GM21825 (cell line): ENCODE data around the gene CXCL16.
A peak's percentile ranks its signal among the peaks of the same experiment; 100 is the strongest.
"Not testable (repeated sequence)": the region's sequence is repeated elsewhere in the genome, so short reads cannot be mapped to it uniquely, and the experiment has no call there.

Experiments used
- ATAC-seq: cut with Tn5 transposase; IDR thresholded peaks from one replicate; pipeline ENCODE4 v1.9.1; 2021; ENCODE audit warnings: mild to moderate bottlenecking, moderate library complexity; ENCODE audit not compliant: unreplicated experiment

Gene CXCL16

GRCh38 chr17:4722678-4723240, 17.0 kb downstream of the CXCL16 start:
- no peak for ATAC-seq

DNA sequence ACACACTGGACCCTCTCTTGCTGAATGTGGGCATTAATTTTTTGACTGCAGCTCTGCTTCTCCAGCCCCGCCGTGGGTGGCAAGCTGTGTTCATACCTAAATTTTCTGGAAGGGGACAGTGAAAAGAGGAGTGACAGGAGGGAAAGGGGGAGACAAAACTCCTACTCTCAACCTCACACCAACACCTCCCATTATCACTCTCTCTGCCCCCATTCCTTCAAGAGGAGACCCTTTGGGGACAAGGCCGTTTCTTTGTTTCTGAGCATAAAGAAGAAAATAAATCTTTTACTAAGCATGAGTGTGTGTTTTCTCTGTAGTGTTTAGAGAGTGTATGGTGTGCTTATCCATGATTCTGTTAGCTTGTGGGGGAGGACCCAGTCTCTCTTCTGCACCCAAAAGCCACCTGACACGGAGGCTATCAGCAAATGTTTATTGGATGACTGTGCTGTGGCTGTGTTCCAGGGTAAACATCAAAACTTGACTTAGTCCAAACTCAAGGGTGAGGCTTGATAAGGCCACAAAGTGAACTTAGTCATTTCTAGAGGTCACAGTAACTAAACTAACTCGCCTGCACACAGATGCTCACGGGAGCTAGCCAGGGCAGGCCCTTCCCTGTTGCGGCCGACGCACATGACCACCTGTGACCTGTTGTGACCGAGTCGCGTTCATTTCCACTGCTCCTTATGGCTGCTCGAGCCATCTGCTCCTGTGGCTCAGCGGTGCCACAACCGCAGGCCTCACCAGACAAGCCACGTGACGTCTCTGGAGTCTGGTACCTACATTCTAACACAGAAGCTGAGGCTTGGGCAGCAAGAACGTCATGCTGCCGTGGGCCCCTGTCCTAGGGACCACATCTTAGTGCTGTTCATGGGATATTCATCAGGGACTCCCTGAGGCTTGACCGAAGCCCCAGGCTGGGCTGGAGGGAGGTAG, 18.3 kb downstream of the CXCL16 start:
- ATAC-seq, result no peak

DNA sequence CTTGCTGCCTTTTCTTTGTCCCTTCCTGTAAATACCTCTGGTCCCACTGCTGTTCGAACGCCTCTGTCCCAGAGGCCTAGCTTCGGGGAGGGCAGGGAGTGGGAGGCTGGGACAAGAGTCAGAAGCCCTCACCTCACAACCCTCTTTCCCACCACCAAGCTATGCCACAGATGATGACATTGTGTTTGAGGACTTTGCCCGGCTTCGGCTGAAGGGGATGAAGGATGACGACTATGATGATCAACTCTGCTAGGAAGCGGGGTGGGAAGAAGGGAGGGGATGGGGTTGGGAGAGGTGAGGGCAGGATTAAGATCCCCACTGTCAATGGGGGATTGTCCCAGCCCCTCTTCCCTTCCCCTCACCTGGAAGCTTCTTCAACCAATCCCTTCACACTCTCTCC, 18.9 kb downstream of the CXCL16 start:
- ATAC-seq, result no peak

- ATAC-seq, result no peak
Observed at GRCh38 chr17:4719684-4720221, 20.0 kb downstream of the CXCL16 start.

DNA sequence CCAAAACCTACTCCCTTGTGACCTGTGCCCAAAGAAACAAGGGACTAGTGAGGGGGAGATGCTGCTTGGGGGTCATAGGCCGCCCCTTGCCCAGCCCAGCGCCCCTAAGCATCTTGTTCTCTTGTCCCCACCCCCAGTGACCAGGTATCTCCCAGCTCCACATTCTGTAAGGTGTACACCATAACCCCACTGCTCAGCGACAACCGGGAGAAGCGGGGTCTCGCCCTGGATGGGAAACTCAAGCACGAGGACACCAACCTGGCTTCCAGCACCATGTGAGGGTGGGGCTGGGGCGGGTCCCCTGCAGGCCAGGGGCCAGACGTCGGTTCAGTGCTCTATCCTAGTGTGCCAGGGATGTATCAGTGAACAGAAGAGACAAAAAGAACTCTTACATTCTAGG, 20.6 kb downstream of the CXCL16 start:
- no peak for ATAC-seq

- ATAC-seq, result no peak
Observed at GRCh38 chr17:4718276-4718675, 21.5 kb downstream of the CXCL16 start.

DNA sequence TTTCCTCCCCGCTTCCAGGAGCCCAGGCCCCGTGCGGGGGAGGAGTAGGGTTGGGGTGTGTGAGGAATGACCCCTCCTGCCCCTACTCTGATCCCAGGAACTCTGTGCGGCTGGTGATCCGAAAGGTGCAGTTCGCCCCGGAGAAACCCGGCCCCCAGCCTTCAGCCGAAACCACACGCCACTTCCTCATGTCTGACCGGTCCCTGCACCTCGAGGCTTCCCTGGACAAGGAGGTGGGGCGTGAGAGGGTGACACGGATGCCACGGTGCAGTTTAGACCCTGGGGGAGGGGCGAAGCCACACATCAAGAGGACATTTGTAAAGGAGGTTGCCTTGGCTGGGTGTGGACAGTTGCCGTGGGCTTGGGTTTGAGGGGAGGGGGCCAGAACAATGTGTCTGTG, 21.9 kb downstream of the CXCL16 start:
- no peak for ATAC-seq

DNA sequence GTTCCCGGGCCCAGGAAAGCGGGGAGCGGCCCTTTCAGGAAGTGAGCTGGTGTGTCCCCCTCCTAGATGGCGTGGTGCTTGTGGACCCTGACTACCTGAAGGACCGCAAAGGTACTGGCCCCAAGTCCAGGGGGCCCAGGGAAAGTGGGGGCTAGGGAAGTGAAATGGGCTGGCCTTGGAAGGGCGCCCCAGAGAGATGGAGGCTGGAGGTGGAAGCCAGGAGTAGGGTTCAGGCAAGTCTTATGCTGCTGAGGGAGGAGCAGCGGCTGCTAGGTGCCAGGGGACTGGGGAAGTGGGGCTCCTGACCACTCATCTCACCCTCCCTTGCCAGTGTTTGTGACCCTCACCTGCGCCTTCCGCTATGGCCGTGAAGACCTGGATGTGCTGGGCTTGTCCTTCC, 23.6 kb downstream of the CXCL16 start:
- ATAC-seq, result no peak

DNA sequence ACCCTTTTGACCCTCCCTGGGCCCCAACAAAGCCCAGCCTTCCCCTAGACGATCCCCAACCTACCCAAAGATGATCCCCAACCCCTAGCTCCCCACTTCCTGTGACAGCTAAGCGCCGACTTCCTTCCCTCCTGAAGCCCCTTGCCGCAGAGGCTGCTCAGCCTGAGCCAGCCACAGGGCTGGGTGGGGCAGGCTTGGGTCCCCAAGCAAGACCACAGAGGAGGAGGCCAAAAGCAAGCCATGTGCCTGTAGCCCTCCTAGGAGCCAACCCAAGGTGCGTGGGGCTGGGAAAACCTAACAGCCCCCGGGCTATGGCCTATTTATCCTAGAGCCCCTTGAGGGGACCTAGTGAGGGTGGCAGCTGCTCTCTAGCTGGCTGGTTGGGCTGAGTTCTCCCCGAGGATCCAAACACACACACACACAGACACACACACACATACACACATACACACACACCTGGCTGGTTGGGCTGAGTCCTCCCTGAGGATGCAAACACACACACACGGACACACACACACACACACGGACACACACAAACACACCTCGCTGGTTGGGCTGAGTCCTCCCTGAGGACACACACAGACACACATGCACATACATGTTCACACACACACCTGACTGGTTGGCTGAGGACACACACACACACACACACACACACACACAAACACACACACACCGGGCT, 24.5 kb downstream of the CXCL16 start:
- ATAC-seq, result no peak

DNA sequence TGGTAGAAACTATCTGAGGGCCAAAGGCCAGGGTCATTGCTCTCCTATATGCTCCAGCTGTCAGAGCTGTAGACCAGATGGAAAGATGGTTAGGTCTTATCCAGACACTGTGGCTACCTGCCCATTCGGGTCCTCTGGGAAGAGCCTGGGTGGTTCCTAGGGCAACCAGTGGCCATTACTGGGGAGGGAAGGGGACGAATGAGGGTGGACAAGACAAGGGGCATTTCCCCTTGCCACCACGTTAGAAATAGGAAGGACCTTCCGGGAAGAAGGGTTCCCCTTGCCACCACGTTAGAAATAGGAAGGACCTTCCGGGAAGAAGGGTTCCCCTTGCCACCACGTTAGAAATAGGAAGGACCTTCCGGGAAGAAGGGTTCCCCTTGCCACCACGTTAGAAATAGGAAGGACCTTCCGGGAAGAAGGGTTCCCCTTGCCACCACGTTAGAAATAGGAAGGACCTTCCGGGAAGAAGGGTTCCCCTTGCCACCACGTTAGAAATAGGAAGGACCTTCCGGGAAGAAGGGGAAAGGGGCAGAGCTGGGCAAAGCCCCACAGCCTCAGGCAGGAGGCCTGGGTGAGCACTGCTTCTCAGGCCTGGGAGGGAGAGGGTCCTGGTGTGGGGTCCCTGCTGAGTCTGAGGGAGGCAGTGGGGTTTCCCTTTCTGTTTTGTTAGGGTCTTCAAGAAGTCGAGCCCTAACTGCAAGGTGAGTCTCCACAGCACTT, 25.2 kb downstream of the CXCL16 start:
- not testable (repeated sequence) for ATAC-seq

- no peak for ATAC-seq
Observed at GRCh38 chr17:4712526-4712925, 27.2 kb downstream of the CXCL16 start.

DNA sequence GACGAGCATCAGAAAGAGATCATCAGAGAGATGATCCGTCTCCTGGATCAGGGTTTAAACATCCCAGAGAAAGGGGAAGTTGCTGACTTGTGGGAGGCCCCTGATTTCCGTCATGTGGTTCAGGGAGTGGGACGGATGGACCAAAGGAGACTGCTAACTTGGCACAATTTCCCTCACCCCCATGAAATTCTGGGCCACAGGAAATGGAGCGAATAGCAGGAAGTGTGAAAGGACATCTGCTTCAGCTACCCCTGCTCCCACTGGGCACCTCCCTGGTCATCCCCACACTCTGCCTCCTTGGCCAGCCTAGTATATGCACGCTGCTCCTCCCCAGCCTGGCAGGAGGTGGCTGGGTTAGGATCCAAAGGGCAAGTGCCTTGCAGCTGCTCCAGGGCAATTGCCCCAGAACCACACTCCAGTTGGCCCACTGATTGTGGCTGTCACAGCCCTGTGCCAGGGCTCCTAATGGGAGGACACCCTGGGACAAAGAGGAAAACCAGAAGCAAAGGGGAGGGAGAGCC, 28.0 kb downstream of the CXCL16 start:
- ATAC-seq, result no peak

GRCh38 chr17:4710693-4711634, 28.8 kb downstream of the CXCL16 start:
- peak; percentile 6 for ATAC-seq

GRCh38 chr17:4709794-4710692, 29.7 kb downstream of the CXCL16 start, which contains the start of gene ARRB2:
Gene ARRB2, plus strand, starts transcription at chr17:4710632. Its CDS starts 90 bp downstream, at chr17:4710722.
- peak; percentile 76 for ATAC-seq

GRCh38 chr17:4708436-4708835, 31.3 kb downstream of the CXCL16 start:
- ATAC-seq, result no peak

GRCh38 chr17:4706121-4706520, 33.6 kb downstream of the CXCL16 start:
- no peak for ATAC-seq

- ATAC-seq, result no peak
Observed at GRCh38 chr17:4704991-4705390, 34.7 kb downstream of the CXCL16 start.

GRCh38 chr17:4704574-4704907, 35.2 kb downstream of the CXCL16 start:
- ATAC-seq, result not testable (repeated sequence)

DNA sequence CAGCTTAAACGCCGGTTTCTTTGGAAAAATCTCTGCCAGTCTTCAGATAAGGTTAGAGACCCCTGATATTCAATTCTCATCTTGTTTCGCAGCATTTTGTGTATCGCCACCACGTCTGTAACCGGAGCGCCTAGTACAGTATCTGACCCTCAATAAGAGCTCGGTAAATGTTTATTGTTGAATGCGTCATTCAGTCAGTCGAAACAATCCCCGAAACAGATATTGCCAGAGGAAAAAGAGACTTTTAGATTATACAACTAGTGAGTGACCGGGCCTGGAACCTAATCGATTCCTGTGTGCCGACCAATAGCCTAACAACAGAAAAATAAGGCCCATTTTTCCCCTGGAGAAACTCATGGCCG, 36.4 kb downstream of the CXCL16 start:
- ATAC-seq, result no peak
